Uterus (tissue), 2 donors: Measurements from ENCODE around the gene TRABD.

Experiments
- CTCF ChIP-seq, 4 experiments: fragments of 200-600 bp in 2 of 4; fragments of 450-650 bp in 2 of 4; sonication (generic) in 2 of 4; IDR thresholded peaks; one replicate each; pipeline ENCODE4 v1.5.1; 2016 to 2019; ENCODE audit warnings: antibody characterized with exemption in 4 of 4, mild to moderate bottlenecking in 2 of 4, moderate library complexity in 1 of 4
- POLR2A ChIP-seq, 2 donors: fragments of 450-650 bp; IDR thresholded peaks; one replicate each; pipeline ENCODE4 v1.6.1; 2016; ENCODE audit warnings: antibody characterized with exemption in 2 of 2, mild to moderate bottlenecking in 1 of 2, moderate library complexity in 1 of 2

DNA sequence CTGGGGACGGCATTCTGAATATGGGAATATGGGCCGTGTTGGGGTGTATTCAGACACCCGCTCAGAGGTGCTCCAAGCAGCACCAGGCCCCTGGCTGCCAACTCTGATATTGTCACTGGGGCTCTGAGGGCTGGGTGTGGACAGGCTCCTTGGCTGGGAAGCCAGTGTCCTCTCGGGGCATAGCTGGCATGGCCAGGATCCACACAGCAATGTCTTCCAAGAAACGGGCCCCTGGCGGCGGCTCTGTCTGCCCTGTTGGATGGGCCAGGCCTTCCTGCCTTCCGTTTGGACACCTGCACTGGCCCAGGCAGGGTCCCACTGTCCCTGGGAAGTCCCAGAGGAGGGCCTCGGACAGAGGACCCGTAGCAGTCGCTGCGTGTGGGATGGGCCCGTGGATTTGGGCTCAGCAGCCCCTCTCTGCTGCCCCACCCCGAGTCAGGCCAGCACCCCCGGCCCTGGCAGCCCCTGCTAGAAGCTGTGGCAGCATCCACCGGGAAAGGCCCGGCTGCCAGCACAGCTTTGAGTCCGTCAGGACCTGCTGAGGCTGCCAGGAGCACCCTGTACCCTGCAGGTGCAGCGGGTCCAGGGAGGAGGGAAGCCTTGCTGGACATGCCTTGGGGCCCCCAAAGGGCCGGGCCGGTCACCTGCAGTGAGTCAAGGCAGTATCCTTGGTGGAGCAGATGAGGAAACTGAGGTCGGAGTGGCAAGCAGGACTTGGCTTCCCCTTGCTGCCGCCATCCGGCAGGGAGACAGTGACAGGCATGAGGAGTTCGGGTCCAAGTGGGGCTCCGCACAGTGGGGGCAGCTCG lies 11.1 kb upstream of the TRABD start:
- no peak for TF ChIP-seq POLR2A (IDR thresholded peaks at IDR 0.05)
- no peak for TF ChIP-seq CTCF (IDR thresholded peaks at IDR 0.05)
